DMS79 (cell line): ENCODE results near the gene TCF7.

Experiments
- DNase-seq: peaks from one replicate; lab custom pipeline; 2025; lab: John Stamatoyannopoulos, UW

TCF7 gene

GRCh38 chr5:134113902-134114875, at the start of gene TCF7:
Gene TCF7, plus strand, starts transcription at chr5:134114681. Its CDS starts 226 bp downstream, at chr5:134114907.
- DNase-seq = no peak

GRCh38 chr5:134069553-134069952, 44.9 kb upstream of the TCF7 start:
- no peak for DNase-seq

DNA sequence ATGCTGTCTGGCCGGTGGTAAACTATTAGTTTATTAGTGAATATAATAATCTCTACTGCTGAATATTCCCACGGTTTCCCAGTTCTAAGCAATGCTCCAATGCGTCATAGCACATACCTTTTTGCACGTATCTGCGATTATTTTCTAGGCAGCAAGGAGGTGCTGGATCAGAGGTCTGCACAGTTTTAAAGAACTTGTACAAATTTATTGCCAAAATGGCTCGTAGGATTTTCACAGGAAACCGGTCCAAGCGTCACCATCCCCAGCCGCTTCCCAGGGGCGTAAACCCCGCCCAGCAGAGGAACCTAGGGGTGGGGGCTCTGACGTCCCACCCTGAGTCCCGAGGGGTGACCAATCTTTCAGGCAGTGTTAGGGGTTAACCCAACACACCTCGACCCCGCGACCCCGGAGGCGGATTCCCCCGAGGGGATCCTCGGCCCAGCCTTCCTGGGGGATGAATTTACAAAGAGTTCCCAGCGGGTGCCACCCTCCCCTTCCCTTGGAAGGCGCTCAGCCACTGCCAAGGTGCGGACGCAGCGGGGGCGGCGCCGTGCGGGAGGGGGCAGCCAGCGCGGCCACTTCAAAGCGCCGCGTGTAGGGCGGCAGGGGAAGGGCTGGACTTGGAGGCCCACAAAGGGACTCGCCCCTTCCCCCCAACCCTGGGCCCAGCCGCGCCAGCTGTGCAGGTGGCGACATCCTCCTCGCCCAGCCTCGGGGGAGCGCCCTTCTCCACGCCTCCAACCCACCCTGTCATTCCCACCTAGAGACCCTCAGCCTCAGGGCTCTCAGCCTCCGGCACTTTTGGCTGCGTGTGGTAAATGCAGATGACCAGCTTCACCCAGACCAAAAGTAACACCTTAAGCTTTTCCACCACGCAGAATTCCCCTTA, 43.5 kb upstream of the TCF7 start:
- no peak for DNase-seq

DNA sequence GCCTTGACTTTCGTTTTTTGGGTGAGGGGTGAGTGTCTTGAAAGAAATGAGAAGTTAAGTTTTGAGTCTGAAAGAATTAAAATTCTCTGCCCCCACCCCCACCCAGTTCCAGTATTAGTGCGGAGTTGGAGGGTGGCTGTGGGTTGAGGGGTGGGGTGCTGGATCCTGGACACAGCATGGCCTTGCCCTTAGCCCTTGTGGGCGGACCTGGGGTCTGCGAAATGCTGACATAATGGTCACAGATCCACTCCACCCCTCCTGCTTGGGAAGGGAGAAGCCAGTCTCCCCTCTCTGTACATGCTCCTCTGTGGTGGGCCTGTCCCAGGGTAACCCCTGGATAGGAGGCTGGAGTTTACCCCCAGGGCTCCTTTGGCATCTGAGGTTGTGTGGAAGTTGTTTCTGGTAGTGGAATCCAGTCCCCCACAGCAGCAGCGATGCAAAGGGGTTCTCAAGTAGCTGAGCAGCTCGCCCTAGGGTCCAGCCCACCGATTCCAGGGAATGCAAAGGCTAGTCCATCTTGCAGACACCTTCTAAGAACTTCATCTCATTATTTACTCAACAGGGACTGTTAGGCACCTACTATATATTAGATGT, 42.8 kb upstream of the TCF7 start:
- DNase-seq = no peak

DNA sequence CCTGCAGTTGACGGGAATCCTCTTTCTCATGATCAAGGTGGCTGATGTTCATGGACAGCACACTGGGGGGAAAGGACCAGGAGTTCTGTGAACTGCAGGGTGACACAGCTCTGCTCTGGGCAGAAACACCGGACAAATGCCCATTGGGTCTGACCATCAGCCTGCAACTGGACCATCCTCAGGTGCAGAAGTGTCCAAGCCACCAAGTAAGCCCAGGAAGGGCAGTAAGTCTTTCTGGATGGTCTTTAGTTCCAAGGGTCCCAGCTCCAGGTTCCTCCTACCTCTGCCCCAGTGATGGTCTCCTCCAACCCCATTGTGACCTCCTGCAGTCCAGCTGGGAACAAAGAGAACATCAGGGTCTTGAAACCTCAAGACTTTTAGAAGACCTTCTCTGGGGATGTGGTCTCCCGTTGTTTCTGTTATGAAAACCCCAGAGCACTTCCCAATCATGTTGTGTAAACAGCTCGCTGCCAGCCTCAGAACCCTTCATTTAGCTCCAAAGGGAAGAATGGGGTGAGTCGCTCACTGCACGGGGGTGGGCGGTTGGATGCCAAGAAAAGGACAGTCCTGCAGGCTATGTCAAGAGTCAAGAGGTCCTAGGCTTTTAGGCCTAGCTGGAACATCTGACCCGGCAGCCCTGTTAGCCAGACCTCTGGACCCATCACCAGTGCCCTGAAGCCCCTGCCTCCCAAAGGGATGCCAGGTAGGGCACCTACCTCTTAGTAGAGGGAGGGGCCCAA, 41.8 kb upstream of the TCF7 start:
- no peak for DNase-seq

- DNase-seq = no peak
Measured at GRCh38 chr5:134073404-134073803, 41.1 kb upstream of the TCF7 start.

- DNase-seq = no peak
Measured at GRCh38 chr5:134075102-134075501, 39.4 kb upstream of the TCF7 start.

- no peak for DNase-seq
Measured at GRCh38 chr5:134077926-134078580, 36.4 kb upstream of the TCF7 start.

DNA sequence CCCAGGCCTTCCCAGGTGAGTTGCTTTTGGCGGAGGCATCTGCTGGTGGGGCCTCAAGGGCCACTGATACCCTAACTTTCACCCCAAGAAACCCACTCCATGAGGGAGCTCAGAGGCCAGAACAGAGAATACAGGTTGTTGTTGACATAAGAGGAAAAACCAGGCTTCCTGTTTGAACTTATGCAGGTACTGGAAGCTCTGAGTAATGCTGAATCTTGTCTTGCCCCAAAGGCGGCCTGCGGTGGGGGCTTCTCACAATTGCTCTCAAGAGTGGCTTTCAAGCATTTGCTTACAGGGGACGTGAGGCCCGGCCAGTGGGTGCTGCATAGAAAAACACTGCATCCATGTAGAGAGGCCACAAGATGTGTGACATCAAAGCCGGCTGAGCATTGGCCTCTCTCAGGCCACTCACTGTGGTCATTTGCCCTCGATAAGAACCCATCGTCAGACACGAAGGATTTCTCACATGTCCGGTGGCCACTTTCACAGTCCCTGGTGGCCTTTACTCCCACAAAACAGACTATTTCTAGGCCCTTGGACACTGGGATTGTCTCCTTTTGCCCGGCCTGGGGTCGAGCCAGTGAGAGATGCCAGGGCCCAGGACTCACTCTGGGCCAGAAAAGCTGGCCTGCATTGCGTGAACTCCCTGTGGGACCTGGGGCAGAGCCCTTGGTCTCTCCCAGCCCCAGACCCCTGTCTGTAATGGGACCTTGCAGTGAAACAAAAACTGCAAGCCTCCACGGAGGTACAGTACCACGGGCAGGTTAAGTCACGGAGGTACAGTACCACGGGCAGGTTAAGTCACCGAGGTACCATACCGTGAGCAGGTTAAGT, 34.5 kb upstream of the TCF7 start:
- DNase-seq = no peak

- no peak for DNase-seq
Measured at GRCh38 chr5:134082264-134082992, 32.1 kb upstream of the TCF7 start.

DNA sequence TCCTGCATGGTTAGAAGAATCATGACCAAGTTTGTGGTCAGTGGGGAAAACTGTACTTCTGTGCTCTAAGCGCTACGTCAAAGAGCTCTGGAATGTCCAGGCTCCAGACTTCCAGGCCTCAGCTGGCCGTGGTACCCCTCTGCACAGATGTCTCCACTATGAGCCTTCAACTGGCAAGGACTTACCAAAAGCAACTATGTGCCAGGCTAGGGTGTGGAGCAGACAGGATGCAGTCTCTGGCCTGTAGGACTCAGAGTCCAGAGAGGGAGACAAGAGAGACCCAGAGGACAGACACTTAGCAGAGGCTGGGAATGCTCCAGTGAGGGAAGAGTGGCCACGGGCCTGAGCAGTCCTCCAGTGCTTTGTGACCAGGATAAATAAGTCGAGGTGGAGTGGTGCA, 31.0 kb upstream of the TCF7 start:
- no peak for DNase-seq

- no peak for DNase-seq
Measured at GRCh38 chr5:134084022-134084565, 30.4 kb upstream of the TCF7 start.

GRCh38 chr5:134084570-134084969, 29.9 kb upstream of the TCF7 start:
- DNase-seq = no peak

DNA sequence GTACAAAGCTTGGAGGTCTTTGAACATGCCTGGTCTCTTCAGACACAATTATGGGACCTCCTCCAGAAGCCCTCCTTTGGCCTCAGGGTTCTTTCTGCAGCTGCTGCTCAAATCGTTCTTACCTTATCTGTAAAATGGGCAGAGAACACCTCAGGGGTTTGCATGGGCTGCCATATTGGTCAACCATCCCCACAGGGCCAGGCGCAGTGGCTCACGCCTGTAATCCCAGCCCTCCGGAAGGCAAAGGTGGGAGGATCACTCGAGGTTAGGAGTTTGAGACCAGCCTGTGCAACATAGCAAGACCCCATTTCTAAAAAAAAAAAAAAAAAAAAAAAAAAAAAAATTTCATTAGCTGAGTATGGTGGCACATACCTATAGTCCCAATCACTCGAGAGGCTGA, 29.1 kb upstream of the TCF7 start:
- DNase-seq = no peak

- DNase-seq = no peak
Measured at GRCh38 chr5:134086225-134086942, 28.1 kb upstream of the TCF7 start.

- DNase-seq = no peak
Measured at GRCh38 chr5:134086943-134087305, 27.6 kb upstream of the TCF7 start.

DNA sequence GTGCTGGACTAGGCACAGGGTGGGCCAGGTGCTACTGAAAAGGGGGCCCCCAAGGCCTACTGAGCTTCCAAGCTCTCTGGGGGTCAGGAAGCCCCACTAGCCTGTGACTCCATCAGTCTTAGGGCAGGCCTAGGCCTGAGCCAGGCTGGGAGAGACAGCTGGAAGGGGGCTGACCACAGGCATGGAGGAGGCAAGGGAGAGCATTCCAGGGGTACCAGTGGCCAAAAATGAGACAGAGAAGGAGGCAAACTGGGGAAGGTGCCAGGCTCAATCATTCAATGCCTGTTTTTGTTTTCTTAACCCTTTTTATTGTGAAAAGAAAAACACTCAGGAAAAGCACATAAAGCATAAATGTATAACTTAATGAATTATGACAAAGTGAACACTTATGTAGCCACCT, 26.2 kb upstream of the TCF7 start:
- no peak for DNase-seq

DNA sequence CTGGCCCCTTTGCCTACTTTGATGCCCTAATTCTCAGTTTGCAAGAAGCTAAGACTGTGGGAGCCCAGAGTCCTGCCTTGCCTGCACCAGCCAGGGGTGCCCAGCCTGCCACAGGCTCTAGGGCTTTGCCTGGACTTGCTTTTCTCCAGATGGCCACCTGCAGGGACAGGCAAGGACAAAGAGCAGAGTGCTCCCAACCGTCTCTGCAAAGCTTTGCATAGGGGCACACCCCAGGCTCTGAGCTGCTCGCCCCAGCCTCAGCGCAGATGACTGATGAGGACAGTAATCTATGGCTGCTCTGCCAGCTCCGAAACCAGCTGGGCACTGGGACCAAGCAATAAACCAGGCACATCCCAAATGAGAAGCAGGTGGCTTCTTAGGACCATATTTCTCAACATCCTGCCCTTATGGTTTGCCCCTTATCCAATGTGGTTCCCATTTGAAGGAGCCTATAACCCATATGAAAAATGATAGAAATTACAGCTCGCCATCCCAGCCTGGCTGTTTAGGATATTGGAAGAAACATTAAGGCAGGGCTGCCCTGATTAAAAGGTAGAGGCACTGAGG, 25.4 kb upstream of the TCF7 start:
- DNase-seq = no peak
